Stimulated activated naive CD8-positive, alpha-beta T cell treated with anti-CD3 and anti-CD28 coated beads, Interleukin-15, Interleukin-2, amounts not matched to agents 100 ng/mL and 50 ng/mL, for 24 hours (primary cell): ENCODE measurements around the gene HSF2BP.
"Not testable (repeated sequence)": the region's sequence is repeated elsewhere in the genome, so short reads cannot be mapped to it uniquely, and the experiment has no call there.

ENCODE experiments used
- H3K27ac Mint-ChIP-seq: one replicate; pipeline ENCODE4 v1.8.0; 2021; ENCODE audit warnings: mild to moderate bottlenecking, mixed read lengths
- H3K27me3 Mint-ChIP-seq: one replicate; pipeline ENCODE4 v1.8.0; 2021; ENCODE audit warnings: mixed read lengths
- H3K36me3 Mint-ChIP-seq: one replicate; pipeline ENCODE4 v1.8.0; 2021; ENCODE audit warnings: low read depth, mixed read lengths
- H3K4me1 Mint-ChIP-seq: one replicate; pipeline ENCODE4 v1.8.0; 2021; ENCODE audit warnings: low read depth, mixed read lengths
- H3K4me3 Mint-ChIP-seq: one replicate; pipeline ENCODE4 v1.8.0; 2021; ENCODE audit warnings: mild to moderate bottlenecking, mixed read lengths
- H3K9me3 Mint-ChIP-seq: one replicate; pipeline ENCODE4 v1.8.0; 2021; ENCODE audit warnings: mixed read lengths

Gene HSF2BP

DNA sequence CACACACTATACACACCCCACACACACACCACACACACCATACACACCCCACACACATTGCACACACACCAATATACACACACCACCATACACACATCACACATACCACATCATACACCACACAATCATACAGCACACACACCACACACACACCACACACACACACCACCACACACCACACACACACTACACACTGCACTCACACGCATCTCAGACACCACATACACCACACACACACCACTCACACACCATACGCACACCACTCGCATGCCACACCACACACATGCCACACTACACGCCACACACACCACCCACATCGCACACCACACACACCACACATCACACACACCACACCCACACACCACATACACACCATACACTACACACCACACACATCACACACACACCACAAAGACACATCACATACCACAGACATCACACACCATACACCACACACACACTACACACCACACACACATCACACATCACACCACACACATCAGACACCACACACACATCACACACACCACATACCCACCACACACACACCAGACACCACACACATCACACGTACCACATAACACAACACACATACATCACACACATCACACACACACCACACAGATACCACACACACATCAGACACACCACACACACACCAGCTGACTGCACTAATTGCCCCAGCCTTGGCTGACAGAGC is 54.6 kb downstream of the HSF2BP start:
- H3K36me3 Mint-ChIP-seq, result no peaks in the 10 kb centered on the region
- H3K4me3 Mint-ChIP-seq, result no peak overlapping the region
- H3K27me3 Mint-ChIP-seq, result no peaks in the 10 kb centered on the region
- no peaks in the 10 kb centered on the region for H3K9me3 Mint-ChIP-seq
- no peak overlapping the region for H3K27ac Mint-ChIP-seq
- H3K4me1 Mint-ChIP-seq, result peaks cover 6% of the 10 kb centered on the region

DNA sequence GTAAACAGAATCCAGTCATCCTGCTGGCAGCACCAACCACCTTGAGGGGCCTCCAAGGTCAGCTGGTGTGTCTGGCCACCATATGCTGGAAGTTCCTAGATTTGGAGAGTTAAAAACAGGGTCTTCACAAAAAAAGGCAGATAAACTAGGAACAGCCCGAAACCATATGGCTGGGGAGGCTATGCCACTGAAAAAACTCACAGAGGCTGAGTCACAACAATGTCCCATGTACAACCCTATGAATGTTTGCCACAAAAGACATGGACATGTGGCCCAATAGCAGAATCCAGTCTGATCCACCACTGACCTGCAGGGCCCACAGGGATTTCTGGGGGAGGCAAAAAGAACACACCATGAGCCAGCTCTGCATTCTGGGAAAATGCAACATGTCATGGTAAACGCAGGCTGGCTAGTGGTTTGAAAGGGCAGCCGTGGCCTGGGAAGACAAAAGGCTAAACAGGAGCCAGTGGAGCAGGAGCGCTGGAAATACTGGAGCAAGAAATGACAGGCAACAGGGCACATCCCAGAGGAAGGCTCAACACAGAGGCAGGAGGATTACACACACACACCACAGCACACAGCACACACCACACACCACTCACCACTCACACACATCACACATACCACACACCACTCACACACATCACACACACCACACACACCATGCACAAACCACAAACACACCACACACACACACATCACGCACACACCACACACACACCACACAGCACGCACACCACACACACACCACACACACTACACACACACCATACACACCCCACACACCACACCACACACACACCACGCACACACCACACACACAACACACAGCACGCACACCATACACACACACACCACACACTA is 55.4 kb downstream of the HSF2BP start:
- Mint-ChIP-seq H3K4me1 (peaks cover 11% of the 10 kb centered on the region), H3K27ac (no peak overlapping the region), H3K9me3 (no peaks in the 10 kb centered on the region), H3K27me3 (no peaks in the 10 kb centered on the region), H3K4me3 (no peak overlapping the region), H3K36me3 (no peaks in the 10 kb centered on the region)

DNA sequence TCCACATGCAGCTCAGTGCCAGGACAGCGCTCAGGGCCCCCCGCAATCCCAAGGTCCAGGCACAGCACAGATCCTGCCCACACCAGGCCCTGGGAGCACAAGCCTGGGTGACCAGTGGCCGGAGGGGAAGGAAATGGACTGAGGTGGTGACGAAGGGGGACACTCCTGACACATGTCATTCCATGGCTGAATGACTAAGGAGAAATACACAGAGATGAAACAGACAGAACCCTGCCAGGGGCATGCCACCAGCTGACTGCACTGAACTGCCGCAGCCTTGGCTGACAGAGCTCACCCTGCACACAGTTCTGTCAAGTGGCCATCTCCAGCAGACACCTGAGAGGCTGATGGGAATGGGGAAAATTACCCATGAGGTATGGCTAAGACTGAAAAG is 56.1 kb downstream of the HSF2BP start:
- H3K4me3 Mint-ChIP-seq, result no peak overlapping the region
- H3K27me3 Mint-ChIP-seq, result no peaks in the 10 kb centered on the region
- no peaks in the 10 kb centered on the region for H3K36me3 Mint-ChIP-seq
- H3K4me1 Mint-ChIP-seq, result peaks cover 11% of the 10 kb centered on the region
- no peaks in the 10 kb centered on the region for H3K9me3 Mint-ChIP-seq
- no peak overlapping the region for H3K27ac Mint-ChIP-seq

DNA sequence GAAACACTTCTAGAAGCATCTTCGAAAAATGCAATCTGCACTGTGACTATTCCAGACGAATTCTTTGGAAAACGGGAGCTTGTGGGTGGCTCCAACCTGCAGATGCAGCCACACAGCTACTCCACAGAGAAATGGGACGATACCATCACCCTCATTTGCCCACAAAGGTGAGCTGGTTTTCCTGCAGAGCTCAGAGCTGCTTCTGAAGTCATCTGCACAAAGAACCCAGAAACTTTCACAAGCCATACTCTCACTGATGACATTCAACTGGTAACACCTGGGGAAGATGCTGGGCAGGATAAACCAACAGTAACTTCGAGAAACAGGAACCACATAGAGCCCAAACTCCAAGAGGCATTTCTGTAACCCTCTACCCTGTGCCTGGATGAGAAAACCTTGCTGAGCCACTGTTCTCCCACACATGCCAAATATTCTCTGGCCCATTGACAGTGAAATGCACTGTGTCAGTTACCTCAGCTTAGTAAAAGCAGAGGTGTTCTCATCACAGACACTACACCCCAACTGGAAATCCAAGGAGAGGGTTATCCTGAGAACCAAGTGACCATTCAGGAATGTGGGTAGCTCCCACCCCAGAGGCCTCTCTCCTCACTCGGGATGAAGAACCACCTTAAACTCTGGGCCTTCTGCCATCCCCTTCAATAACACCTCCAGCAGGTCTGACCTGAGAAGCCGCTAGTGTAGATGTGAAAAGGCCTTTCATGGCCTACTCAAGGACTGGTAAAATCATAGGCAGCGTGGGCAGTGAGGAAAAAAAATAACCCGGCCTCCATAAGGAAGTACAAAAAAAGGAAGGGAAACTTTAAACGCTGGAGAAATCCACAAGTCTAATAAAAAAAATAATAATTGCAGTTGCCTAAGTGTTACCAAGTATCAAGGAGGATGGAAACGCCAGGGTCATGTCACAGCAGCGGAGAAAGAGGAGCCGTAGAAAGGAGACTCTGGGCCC is 56.7 kb downstream of the HSF2BP start:
- Mint-ChIP-seq H3K9me3 (no peaks in the 10 kb centered on the region), H3K36me3 (no peaks in the 10 kb centered on the region), H3K4me3 (no peak overlapping the region), H3K4me1 (peaks cover 11% of the 10 kb centered on the region), H3K27me3 (no peaks in the 10 kb centered on the region), H3K27ac (no peak overlapping the region)

DNA sequence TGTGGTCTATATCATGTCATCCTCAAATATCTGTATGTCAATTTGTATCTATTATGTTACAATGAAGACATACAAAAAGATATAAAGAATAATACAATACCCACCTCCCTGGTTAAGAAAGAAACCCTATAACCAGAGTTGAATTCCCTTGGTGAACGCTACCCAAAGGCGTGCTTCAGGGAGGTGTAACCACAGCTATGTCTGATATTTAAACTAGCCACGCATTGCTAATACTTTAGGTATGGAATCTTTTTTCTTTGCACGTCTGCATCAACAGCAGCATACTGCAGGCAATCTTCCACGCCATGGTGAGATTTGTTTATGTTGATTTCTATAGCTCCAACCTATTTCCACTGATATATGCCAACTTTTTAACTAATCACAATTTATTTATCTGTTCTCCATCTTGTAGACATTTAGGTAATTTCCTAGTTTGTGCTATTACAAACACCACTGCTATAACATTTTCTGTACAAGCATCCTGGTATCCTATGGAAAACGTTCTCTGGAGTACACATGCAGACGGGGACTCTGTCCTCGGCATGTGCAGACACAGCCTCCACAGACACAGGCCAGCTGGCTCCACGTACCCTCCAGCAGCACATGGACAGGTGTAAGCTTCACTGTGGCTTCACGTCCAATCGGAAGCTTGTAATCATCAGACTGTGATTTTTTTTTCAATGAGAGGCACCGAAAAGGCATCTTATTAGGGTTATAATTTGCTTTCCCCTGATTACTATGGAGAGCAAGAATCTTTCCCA is 58.5 kb downstream of the HSF2BP start:
- no peak overlapping the region for H3K4me3 Mint-ChIP-seq
- no peaks in the 10 kb centered on the region for H3K36me3 Mint-ChIP-seq

DNA sequence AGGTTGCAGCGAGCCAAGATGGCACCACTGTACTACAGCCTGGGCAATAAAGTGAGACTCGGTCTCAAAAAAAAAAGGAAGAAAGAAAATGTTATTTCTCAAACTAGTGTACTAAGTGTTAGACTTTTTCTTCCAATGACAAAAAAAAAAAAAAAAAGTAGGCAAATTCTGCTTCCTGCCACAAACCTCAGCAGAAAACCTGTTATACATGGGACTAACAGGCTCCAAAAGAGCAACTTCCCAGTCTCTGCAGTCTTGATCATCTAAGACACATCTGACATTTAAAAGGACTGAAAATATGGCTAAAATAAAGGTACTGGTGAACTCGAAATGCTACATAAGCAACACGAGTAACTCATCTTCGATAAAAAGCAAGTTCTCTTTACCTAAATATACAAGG is 59.6 kb downstream of the HSF2BP start:
- no peak overlapping the region for H3K27ac Mint-ChIP-seq
- H3K36me3 Mint-ChIP-seq, result no peaks in the 10 kb centered on the region
- H3K9me3 Mint-ChIP-seq, result no peaks in the 10 kb centered on the region
- H3K4me3 Mint-ChIP-seq, result no peak overlapping the region
- H3K27me3 Mint-ChIP-seq, result no peaks in the 10 kb centered on the region
- H3K4me1 Mint-ChIP-seq, result peaks cover 11% of the 10 kb centered on the region

More for the DNA sequence above, 58.5 kb downstream of the HSF2BP start:
- Mint-ChIP-seq H3K4me1 (peaks cover 11% of the 10 kb centered on the region), H3K27me3 (no peaks in the 10 kb centered on the region), H3K27ac (no peak overlapping the region), H3K9me3 (no peaks in the 10 kb centered on the region)

DNA sequence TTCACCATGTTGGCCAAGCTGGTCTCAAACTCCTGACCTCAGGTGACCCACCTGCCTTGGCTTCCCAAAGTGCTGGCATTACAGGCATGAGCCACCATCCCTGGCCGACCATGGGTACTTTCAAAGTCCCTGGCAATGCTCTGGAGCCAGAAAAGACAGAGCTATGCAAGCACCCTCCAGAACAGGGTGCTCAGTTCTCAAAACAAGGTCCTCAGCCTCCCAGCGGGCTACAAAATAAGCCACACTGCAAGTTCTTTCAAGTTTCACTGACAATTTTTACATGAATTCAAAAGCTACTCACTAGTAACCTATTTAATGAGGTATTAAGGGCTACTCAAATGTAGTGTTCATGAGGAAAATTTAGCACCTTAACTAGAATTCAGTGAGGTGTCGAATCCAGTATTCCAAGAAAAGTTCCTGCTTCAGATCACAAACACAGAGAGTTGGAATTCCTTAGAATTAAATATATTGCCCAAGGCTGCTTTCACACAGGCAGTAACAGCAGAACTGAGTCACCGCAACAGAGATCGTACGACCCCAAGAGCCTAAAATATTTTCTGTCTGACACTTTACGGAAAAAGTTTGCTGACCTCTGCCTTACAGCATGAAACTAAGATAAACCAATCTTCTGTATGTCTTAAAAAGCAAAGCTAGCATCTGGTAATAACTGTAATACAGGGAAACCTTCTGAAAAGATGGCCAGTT is 60.7 kb downstream of the HSF2BP start:
- no peaks in the 10 kb centered on the region for H3K9me3 Mint-ChIP-seq
- peaks cover 11% of the 10 kb centered on the region for H3K4me1 Mint-ChIP-seq
- H3K27me3 Mint-ChIP-seq, result no peaks in the 10 kb centered on the region
- no peak overlapping the region for H3K4me3 Mint-ChIP-seq
- H3K27ac Mint-ChIP-seq, result no peak overlapping the region
- H3K36me3 Mint-ChIP-seq, result no peaks in the 10 kb centered on the region

DNA sequence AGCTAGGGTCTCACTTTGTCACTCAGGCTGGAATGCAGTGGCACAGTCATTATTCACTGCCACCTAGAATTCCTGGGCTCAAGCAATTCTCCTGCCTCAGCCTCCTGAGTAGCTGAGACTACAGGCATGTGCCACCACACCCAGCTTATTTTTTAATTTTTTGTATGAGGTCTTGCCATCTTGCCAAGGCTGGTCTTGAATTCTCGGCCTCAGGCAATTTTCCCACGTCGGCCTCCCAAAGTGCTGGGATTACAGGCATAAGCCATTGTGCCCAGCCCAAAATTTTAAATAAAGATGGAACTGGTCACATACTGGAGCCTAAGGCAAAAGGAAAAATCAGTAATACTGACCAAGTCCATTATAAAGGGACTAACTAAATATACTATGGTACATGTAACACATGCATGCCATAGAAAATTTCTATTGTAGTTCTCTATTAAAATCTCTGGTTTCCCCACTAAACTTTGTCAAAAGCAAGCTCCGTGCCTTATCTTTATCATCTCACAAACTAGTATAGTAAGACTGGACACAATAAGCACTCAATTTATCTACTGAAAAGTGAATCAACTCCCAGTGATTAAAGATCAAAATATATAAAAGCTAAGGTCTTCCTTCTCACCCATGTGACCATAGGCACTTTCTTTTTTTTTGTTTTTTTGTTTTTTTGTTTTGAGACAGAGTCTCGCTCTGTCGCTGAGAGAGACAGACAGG is 61.6 kb downstream of the HSF2BP start:
- no peak overlapping the region for H3K27ac Mint-ChIP-seq
- H3K27me3 Mint-ChIP-seq, result no peaks in the 10 kb centered on the region
- H3K36me3 Mint-ChIP-seq, result no peaks in the 10 kb centered on the region

DNA sequence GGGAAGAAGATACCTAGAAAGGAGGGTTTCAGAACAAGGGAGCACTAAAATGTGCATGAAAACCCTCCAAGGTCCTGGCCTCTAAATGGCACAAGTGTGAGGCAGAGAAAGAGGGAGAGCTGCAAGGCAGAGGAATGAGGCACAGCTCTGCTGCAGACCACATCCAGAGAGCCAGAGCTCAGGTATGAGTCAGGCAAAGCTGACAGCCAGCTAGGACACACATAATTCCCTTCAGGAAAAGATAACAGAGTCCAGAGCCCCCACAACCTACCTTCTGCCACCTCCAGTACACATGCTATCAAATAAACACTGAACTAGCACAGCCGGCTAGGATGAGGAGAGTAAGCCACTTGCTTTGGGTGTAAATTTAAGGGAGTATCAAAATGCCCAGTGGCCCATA is 62.2 kb downstream of the HSF2BP start:
- Mint-ChIP-seq H3K27me3 (no peaks in the 10 kb centered on the region), H3K4me3 (no peak overlapping the region), H3K9me3 (no peaks in the 10 kb centered on the region), H3K4me1 (peaks cover 11% of the 10 kb centered on the region), H3K36me3 (no peaks in the 10 kb centered on the region), H3K27ac (no peak overlapping the region)

More for the DNA sequence above, 61.6 kb downstream of the HSF2BP start:
- Mint-ChIP-seq H3K4me1 (peaks cover 11% of the 10 kb centered on the region), H3K9me3 (no peaks in the 10 kb centered on the region), H3K4me3 (no peak overlapping the region)

DNA sequence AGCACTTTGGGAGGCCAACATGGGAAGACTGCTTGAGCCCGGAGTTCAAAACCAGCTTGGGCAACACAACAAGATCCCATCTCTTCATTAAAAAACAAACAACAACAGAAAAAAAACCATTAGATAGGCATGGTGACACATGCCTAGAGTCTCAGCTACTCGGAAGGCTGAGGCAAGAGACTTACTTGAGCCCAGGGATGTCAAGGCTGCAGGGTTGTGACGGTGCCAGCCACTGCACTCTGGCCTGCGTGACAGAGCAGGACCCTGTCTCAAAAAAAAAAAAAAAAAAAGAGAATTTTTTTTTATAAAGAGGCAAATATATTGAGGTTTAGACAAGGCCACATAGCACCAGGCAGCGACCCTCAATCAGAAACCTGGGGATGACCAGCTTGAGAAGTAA is 62.7 kb downstream of the HSF2BP start:
- Mint-ChIP-seq H3K36me3 (no peaks in the 10 kb centered on the region), H3K9me3 (no peaks in the 10 kb centered on the region)

DNA sequence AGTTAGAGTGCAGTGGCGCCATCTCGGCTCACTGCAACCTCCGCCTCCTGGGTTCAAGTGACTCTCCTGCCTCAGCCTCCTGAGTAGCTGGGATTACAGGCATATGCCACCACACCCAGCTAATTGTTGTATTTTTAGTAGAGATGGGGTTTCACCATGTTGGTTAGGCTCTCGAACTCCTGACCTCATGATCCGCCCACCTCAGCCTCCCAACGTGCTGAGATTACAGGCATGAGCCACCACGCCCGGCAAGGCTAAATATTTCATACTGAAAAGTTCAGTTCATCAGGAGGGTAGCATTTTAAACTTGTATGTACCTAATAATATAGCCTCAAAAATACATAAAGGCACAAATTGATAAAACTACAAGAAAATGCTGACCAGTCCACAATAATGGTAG is 63.5 kb downstream of the HSF2BP start:
- H3K27me3 Mint-ChIP-seq, H3K9me3 Mint-ChIP-seq, H3K36me3 Mint-ChIP-seq, H3K27ac Mint-ChIP-seq, H3K4me3 Mint-ChIP-seq: not testable (repeated sequence)
- H3K4me1 Mint-ChIP-seq, result peaks cover 11% of the 10 kb centered on the region

More for the DNA sequence above, 62.7 kb downstream of the HSF2BP start:
- H3K27me3 Mint-ChIP-seq, result no peaks in the 10 kb centered on the region
- peaks cover 11% of the 10 kb centered on the region for H3K4me1 Mint-ChIP-seq
- no peak overlapping the region for H3K4me3 Mint-ChIP-seq
- H3K27ac Mint-ChIP-seq, result no peak overlapping the region

DNA sequence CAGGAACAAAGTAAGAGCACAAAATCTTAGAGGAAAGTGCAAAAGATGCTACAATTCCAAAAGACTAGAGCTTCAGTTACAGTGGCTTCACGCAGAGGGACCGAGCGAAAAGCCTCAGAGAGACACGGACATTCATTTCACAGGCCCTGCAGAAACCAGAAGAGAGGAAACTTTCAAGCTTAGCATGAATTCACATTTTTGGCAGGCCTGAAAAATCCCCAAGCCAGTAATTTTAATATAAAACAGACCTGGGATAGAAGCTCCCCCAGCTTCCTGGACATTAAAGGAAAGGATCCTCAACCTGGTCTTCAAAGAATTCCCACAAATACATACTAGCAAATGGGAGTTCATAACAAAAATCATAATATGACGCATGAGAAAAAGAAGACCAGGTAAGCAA is 66.2 kb downstream of the HSF2BP start:
- Mint-ChIP-seq H3K9me3 (no peaks in the 10 kb centered on the region), H3K4me3 (no peak overlapping the region), H3K36me3 (no peaks in the 10 kb centered on the region), H3K27ac (no peak overlapping the region), H3K27me3 (no peaks in the 10 kb centered on the region), H3K4me1 (no peaks in the 10 kb centered on the region)

DNA sequence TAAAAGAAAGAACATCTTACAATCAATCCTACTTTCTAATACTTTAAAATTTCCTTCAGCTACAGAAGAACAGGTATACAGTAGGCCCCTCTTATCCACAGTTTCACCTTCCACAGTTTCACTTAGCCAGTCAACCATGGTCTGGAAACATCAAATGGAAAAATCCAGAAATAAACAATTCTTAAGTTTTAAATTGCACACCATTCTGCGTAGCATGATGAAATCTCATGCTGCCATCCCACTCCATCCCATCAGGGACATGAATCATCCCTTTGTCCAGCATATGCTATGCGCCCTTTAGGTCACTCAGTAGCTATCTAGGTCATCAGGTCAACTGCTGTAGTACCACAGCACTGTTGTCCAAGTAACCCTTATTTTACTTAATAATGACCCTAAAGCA is 67.7 kb downstream of the HSF2BP start:
- Mint-ChIP-seq H3K4me1 (no peaks in the 10 kb centered on the region), H3K27me3 (no peaks in the 10 kb centered on the region)

More for the DNA sequence above, 67.7 kb downstream of the HSF2BP start:
- Mint-ChIP-seq H3K36me3 (no peaks in the 10 kb centered on the region), H3K9me3 (no peaks in the 10 kb centered on the region), H3K27ac (no peak overlapping the region), H3K4me3 (no peak overlapping the region)
